Stimulated activated CD4-positive, alpha-beta T cell treated with anti-CD3 and anti-CD28 coated beads, Interleukin-2, amount 100 ng/mL, for 4 hours (primary cell): ENCODE measurements around the gene UBE3A.

Source experiments
- DNase-seq: peaks from one replicate; pipeline ENCODE4 v3.0.0-alpha.2; 2020; ENCODE audit warnings: low read depth

UBE3A gene

GRCh38 chr15:25331404-25331803, 107.4 kb downstream of the UBE3A start:
- no peak for DNase-seq

- no peak for DNase-seq
These were observed 109.1 kb downstream of the UBE3A start for GRCh38 chr15:25329696-25330095.

- no peak for DNase-seq
These were observed 111.1 kb downstream of the UBE3A start for GRCh38 chr15:25327686-25328085.

DNA sequence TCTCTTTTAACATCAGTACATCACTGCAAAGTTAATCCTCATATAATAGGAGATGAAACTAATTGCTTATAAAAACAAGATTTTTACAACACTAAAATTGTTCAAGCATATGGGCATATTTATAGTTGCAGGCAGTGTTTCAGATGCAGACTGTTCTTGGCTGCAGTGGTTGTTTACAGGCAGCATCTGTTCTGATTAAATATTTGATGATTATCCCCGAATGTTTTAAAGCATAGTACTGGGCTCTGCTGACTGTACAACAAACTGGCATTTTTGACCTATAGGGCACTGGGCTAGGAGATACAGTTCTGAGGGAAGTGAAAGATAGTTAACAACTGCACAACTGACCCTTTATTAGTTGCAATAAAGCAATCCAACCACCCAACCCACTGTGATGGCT, 113.6 kb downstream of the UBE3A start:
- DNase-seq: no peak

GRCh38 chr15:25323420-25323819, 115.4 kb downstream of the UBE3A start:
- no peak for DNase-seq

GRCh38 chr15:25287823-25288222, 151.0 kb downstream of the UBE3A start:
- DNase-seq: no peak
